A673 (cell line): ENCODE measurements around the gene DOCK4.

Experiments
- CTCF ChIP-seq: fragments of 300-800, 200-600 bp; sonication (generic); conservative IDR thresholded peaks from 2 replicates; pipeline ENCODE4 v1.5.1; 2017; ENCODE audit warnings: low read depth, mild to moderate bottlenecking, antibody characterized with exemption, low read length, moderate library complexity, mixed read lengths
- EZH2 ChIP-seq: fragments of 200-600 bp; sonication (generic); IDR thresholded peaks from 2 replicates; pipeline ENCODE4 v1.6.1; 2017; ENCODE audit warnings: borderline replicate concordance, low read depth, mild to moderate bottlenecking, mixed read lengths, antibody characterized with exemption, low read length; ENCODE audit not compliant: poor library complexity, severe bottlenecking

GRCh38 chr7:112082306-112082705 lies 123.9 kb downstream of the DOCK4 start:
- no peak for TF ChIP-seq CTCF
- no peak for TF ChIP-seq EZH2
